GM19467 (cell line): ENCODE measurements around the gene SPRED3.
"Not testable (repeated sequence)": the region's sequence is repeated elsewhere in the genome, so short reads cannot be mapped to it uniquely, and the experiment has no call there.

Experiments
- ATAC-seq: cut with Tn5 transposase; IDR thresholded peaks from one replicate; pipeline ENCODE4 v1.9.1; 2021; ENCODE audit warnings: mild to moderate bottlenecking, moderate library complexity; ENCODE audit not compliant: unreplicated experiment

SPRED3 gene

GRCh38 chr19:38388349-38389100, at the start of gene SPRED3:
TSS of gene SPRED3 (plus strand) at chr19:38388697. CDS start at chr19:38390303, 1,606 bp downstream.
- ATAC-seq: no peak

GRCh38 chr19:38339011-38339410, 49.5 kb upstream of the SPRED3 start:
- ATAC-seq: not testable (repeated sequence)

GRCh38 chr19:38340927-38341326, 47.6 kb upstream of the SPRED3 start:
- ATAC-seq: no peak

GRCh38 chr19:38346837-38347236, 41.7 kb upstream of the SPRED3 start:
- no peak for ATAC-seq

- no peak for ATAC-seq
Measured at GRCh38 chr19:38350883-38351282, 37.6 kb upstream of the SPRED3 start.

GRCh38 chr19:38351865-38352395, 36.6 kb upstream of the SPRED3 start:
- no peak for ATAC-seq

- ATAC-seq: no peak
Measured at GRCh38 chr19:38352611-38353010, 35.9 kb upstream of the SPRED3 start.

GRCh38 chr19:38355728-38356725, 32.5 kb upstream of the SPRED3 start:
- ATAC-seq: no peak

- ATAC-seq: no peak
Measured at GRCh38 chr19:38358071-38358470, 30.4 kb upstream of the SPRED3 start.

- ATAC-seq: no peak
Measured at GRCh38 chr19:38359242-38360021, 29.1 kb upstream of the SPRED3 start.

- ATAC-seq: no peak
Measured at GRCh38 chr19:38360351-38360750, 28.1 kb upstream of the SPRED3 start.

GRCh38 chr19:38360839-38361631, 27.5 kb upstream of the SPRED3 start:
- no peak for ATAC-seq

GRCh38 chr19:38361633-38362075, 26.8 kb upstream of the SPRED3 start:
- ATAC-seq: no peak

- no peak for ATAC-seq
Measured at GRCh38 chr19:38362076-38362945, 26.2 kb upstream of the SPRED3 start.

GRCh38 chr19:38362946-38363688, 25.4 kb upstream of the SPRED3 start:
- ATAC-seq: not testable (repeated sequence)

- no peak for ATAC-seq
Measured at GRCh38 chr19:38367041-38367440, 21.5 kb upstream of the SPRED3 start.

- no peak for ATAC-seq
Measured at GRCh38 chr19:38369584-38369983, 18.9 kb upstream of the SPRED3 start.

GRCh38 chr19:38370299-38370698, 18.2 kb upstream of the SPRED3 start:
- ATAC-seq: no peak
